Gastrocnemius medialis (tissue), 4 donors: ENCODE results near the gene TTC17. TPM values are rescaled to one million over a fixed set of nuclear protein-coding genes. Genes with fewer than 3 reads are reported as not detected.
"Not testable (repeated sequence)": the region's sequence is repeated elsewhere in the genome, so short reads cannot be mapped to it uniquely, and the experiment has no call there.

Experiments used
- ATAC-seq, 2 donors: fragments of 150-250 bp; one replicate each; pipeline ENCODE4 v1.9.1; 2016
- DNase-seq, 2 donors: peaks; one replicate each; pipeline ENCODE4 v3.0.0-alpha.2; 2019
- H3K27ac ChIP-seq, 4 donors: fragments of 200-600 bp; sonication (generic); 1 replicate in 1 of 4; 2 replicates in 3 of 4; pipeline ENCODE4 v1.5.1; 2016 to 2018; ENCODE audit warnings: mild to moderate bottlenecking in 2 of 4, moderate library complexity in 1 of 4
- H3K27me3 ChIP-seq, 3 donors: fragments of 200-600 bp; sonication (generic) in 2 of 3; 1 replicate in 1 of 3; 2 replicates in 2 of 3; pipeline versions ENCODE4 v1.5.1 to v1.6.0; 2016 to 2019; ENCODE audit warnings: mild to moderate bottlenecking in 1 of 3, moderate library complexity in 1 of 3
- H3K36me3 ChIP-seq, 2 donors: fragments of 200-600 bp; sonication (generic) in 1 of 2; one replicate each; pipeline ENCODE4 v1.5.1; 2017 to 2018
- H3K4me1 ChIP-seq, 2 donors: fragments of 200-600 bp; sonication (generic) in 1 of 2; one replicate each; pipeline ENCODE4 v1.5.1; 2016 to 2017; ENCODE audit warnings: mild to moderate bottlenecking in 2 of 2
- H3K4me3 ChIP-seq, 4 donors: fragments of 200-600 bp; sonication (generic) in 3 of 4; 1 replicate in 1 of 4; 2 replicates in 3 of 4; pipeline ENCODE4 v1.5.1; 2016 to 2019; ENCODE audit warnings: mild to moderate bottlenecking in 2 of 4
- H3K9me3 ChIP-seq, 3 donors: fragments of 200-600 bp; sonication (generic) in 2 of 3; 1 replicate in 1 of 3; 2 replicates in 2 of 3; pipeline ENCODE4 v1.5.1; 2016 to 2019
- CTCF ChIP-seq, 5 experiments: fragments of 450-650 bp in 3 of 5; fragments of 200-600 bp in 2 of 5; sonication (generic) in 2 of 5; IDR thresholded peaks in 4 of 5; conservative IDR thresholded peaks in 1 of 5; 1 replicate in 4 of 5; 2 replicates in 1 of 5; pipeline ENCODE4 v1.5.1; 2016 to 2019; ENCODE audit warnings: antibody characterized with exemption in 5 of 5, mild to moderate bottlenecking in 3 of 5, moderate library complexity in 3 of 5
- POLR2A ChIP-seq, 2 donors: fragments of 450-650 bp; IDR thresholded peaks; one replicate each; pipeline ENCODE4 v1.6.1; 2017; ENCODE audit warnings: antibody characterized with exemption in 2 of 2, mild to moderate bottlenecking in 2 of 2, moderate library complexity in 2 of 2
- in situ Hi-C, 4 donors: fragments of 200-750 bp; cut with MboI; loops; one replicate each; pipeline versions ENCODE4 v1.15.0 to v1.8.0; 2017; ENCODE audit warnings: low sequenced_read_pairs in 4 of 4
- intact Hi-C: fragments of 100-400 bp; cut with DNase I; formaldehyde crosslinking; loops from one replicate; pipeline ENCODE4 v1.15.1; 2023; ENCODE audit warnings: low total_unique reads
- total RNA-seq, 4 donors: library from RNA; depleted of rRNA; stranded (reverse); fragments of >200 nt; gene quantifications; one replicate each; pipeline versions ENCODE4 v1.1.0 to v1.2.3, GENCODE V29; 2016

TTC17 gene
- total RNA-seq, 4 donors from 2014 or later = 31.6 to 69.0 (median 37.5) TPM

GRCh38 chr11:43397251-43397650, 38.5 kb downstream of the TTC17 start:
- no peaks in the 10 kb centered on the region for H3K27me3 ChIP-seq
- H3K27ac ChIP-seq = no peak overlapping the region
- no peaks in the 10 kb centered on the region for H3K9me3 ChIP-seq
- H3K36me3 ChIP-seq = peaks cover 3 to 86% of the 10 kb centered on the region in 2 donors
- TF ChIP-seq CTCF (IDR thresholded peaks at IDR 0.05 in 4 of 5, conservative IDR thresholded peaks at IDR 0.05 in 1 of 5) = no peak
- no peak for TF ChIP-seq POLR2A (IDR thresholded peaks at IDR 0.05)
- no peak overlapping the region for H3K4me3 ChIP-seq
- H3K4me1 ChIP-seq = no peaks in the 10 kb centered on the region
- no peak for ATAC-seq
- intact Hi-C loops (no loop called here), in situ Hi-C loops (no loop called here)
- no peak for DNase-seq

- TF ChIP-seq POLR2A (IDR thresholded peaks at IDR 0.05) = no peak
- TF ChIP-seq CTCF (IDR thresholded peaks at IDR 0.05 in 4 of 5, conservative IDR thresholded peaks at IDR 0.05 in 1 of 5) = no peak
- Histone ChIP-seq H3K9me3 (no peaks in the 10 kb centered on the region), H3K36me3 (peaks cover 12 to 89% of the 10 kb centered on the region in 2 donors), H3K4me3 (no peak overlapping the region), H3K27me3 (no peaks in the 10 kb centered on the region), H3K27ac (no peak overlapping the region), H3K4me1 (no peaks in the 10 kb centered on the region)
- no peak for ATAC-seq
- in situ Hi-C loops (loop anchor here in 1 of 4 donors (10.0 kb wide), 1 partner anchor 75 kb away; no protein-coding TSS in a partner anchor), intact Hi-C loops (loop anchor here (10.0 kb wide), 1 partner anchor 65 kb away; no protein-coding TSS in a partner anchor)
- DNase-seq = no peak
Measured at GRCh38 chr11:43399983-43400630, 41.4 kb downstream of the TTC17 start.

GRCh38 chr11:43401252-43401651, 42.5 kb downstream of the TTC17 start:
- H3K9me3 ChIP-seq = no peaks in the 10 kb centered on the region
- no peak overlapping the region for H3K27ac ChIP-seq
- no peak for TF ChIP-seq POLR2A (IDR thresholded peaks at IDR 0.05)
- TF ChIP-seq CTCF (IDR thresholded peaks at IDR 0.05 in 4 of 5, conservative IDR thresholded peaks at IDR 0.05 in 1 of 5) = no peak
- no peaks in the 10 kb centered on the region for H3K4me1 ChIP-seq
- no peaks in the 10 kb centered on the region for H3K27me3 ChIP-seq
- DNase-seq (no peak), ATAC-seq (no peak)
- H3K36me3 ChIP-seq = peaks cover 12 to 95% of the 10 kb centered on the region in 2 donors
- in situ Hi-C loops = loop anchor here in 1 of 4 donors (10.0 kb wide), 1 partner anchor 76 kb away; no protein-coding TSS in a partner anchor
- H3K4me3 ChIP-seq = no peak overlapping the region
- intact Hi-C loops = loop anchor here (10.0 kb wide), 1 partner anchor 66 kb away; no protein-coding TSS in a partner anchor

- not testable (repeated sequence) for H3K27me3 ChIP-seq, H3K27ac ChIP-seq, H3K9me3 ChIP-seq, H3K4me1 ChIP-seq, ATAC-seq, H3K4me3 ChIP-seq, DNase-seq
- in situ Hi-C loops = loop anchor here in 1 of 4 donors (10.0 kb wide), 1 partner anchor 77 kb away; no protein-coding TSS in a partner anchor
- H3K36me3 ChIP-seq = peaks cover 12 to 95% of the 10 kb centered on the region in 2 donors
- intact Hi-C loops = loop anchor here (10.0 kb wide), 1 partner anchor 67 kb away; no protein-coding TSS in a partner anchor
Measured at GRCh38 chr11:43401811-43402210, 43.1 kb downstream of the TTC17 start.

GRCh38 chr11:43403357-43404231, 44.9 kb downstream of the TTC17 start:
- ATAC-seq (no peak), DNase-seq (no peak)
- no peak for TF ChIP-seq CTCF (IDR thresholded peaks at IDR 0.05 in 4 of 5, conservative IDR thresholded peaks at IDR 0.05 in 1 of 5)
- no peak for TF ChIP-seq POLR2A (IDR thresholded peaks at IDR 0.05)
- no peak overlapping the region for H3K27ac ChIP-seq
- no peaks in the 10 kb centered on the region for H3K9me3 ChIP-seq
- in situ Hi-C loops (loop anchor here in 1 of 4 donors (10.0 kb wide), 1 partner anchor 79 kb away; no protein-coding TSS in a partner anchor), intact Hi-C loops (loop anchor here (10.0 kb wide), 1 partner anchor 69 kb away; no protein-coding TSS in a partner anchor)
- no peaks in the 10 kb centered on the region for H3K27me3 ChIP-seq
- no peak overlapping the region for H3K4me3 ChIP-seq
- no peaks in the 10 kb centered on the region for H3K4me1 ChIP-seq
- H3K36me3 ChIP-seq = peaks cover 9 to 95% of the 10 kb centered on the region in 2 donors
